ENCODE measurements around the gene FOLR1.
"Not testable (repeated sequence)": the region's sequence is repeated elsewhere in the genome, so short reads cannot be mapped to it uniquely, and the experiment has no call there.

GRCh38 chr11:72172043-72172442, 19.9 kb upstream of the FOLR1 start:
- not testable (repeated sequence) for TF ChIP-seq ZKSCAN1 (IDR thresholded peaks at IDR 0.05; ENCODE audit: low read depth, low read length); ZNF175 (CRISPR knock-in tag; IDR thresholded peaks at IDR 0.05; ENCODE audit: low read depth); HNRNPLL (IDR thresholded peaks at IDR 0.05; ENCODE audit: low read depth, low read length, poor library complexity, severe bottlenecking); RNF219 (CRISPR knock-in tag; IDR thresholded peaks at IDR 0.05); POLR2A (conservative IDR thresholded peaks at IDR 0.05); SP2 (IDR thresholded peaks at IDR 0.05; ENCODE audit: extremely low read depth, low read depth, low read length, poor library complexity, severe bottlenecking); CTCF (IDR thresholded peaks at IDR 0.05 in 2 of 3, conservative IDR thresholded peaks at IDR 0.05 in 1 of 3; ENCODE audit: insufficient read depth in 2 of 3, low read depth in 1 of 3, low read length in 3 of 3)

Data from K562 (cell line).